Suppressor macrophage (primary cell): ENCODE results near the gene CCDC51.
"Not testable (repeated sequence)": the region's sequence is repeated elsewhere in the genome, so short reads cannot be mapped to it uniquely, and the experiment has no call there.

Source experiments
- DNase-seq, 4 experiments: peaks; one replicate each; pipeline ENCODE4 v3.0.0-alpha.2; 2020 to 2022
- total RNA-seq, 17 experiments: gene quantifications; one replicate each; lab custom pipeline; 2026; ENCODE audit warnings: mixed read lengths in 6 of 17, inconsistent platforms in 3 of 17; lab: John Stamatoyannopoulos, UW

CCDC51 gene, protein sequence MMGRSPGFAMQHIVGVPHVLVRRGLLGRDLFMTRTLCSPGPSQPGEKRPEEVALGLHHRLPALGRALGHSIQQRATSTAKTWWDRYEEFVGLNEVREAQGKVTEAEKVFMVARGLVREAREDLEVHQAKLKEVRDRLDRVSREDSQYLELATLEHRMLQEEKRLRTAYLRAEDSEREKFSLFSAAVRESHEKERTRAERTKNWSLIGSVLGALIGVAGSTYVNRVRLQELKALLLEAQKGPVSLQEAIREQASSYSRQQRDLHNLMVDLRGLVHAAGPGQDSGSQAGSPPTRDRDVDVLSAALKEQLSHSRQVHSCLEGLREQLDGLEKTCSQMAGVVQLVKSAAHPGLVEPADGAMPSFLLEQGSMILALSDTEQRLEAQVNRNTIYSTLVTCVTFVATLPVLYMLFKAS
- total RNA-seq, result 2.2 to 19.1 (median 9.2) reads per million in 17 experiments

DNA sequence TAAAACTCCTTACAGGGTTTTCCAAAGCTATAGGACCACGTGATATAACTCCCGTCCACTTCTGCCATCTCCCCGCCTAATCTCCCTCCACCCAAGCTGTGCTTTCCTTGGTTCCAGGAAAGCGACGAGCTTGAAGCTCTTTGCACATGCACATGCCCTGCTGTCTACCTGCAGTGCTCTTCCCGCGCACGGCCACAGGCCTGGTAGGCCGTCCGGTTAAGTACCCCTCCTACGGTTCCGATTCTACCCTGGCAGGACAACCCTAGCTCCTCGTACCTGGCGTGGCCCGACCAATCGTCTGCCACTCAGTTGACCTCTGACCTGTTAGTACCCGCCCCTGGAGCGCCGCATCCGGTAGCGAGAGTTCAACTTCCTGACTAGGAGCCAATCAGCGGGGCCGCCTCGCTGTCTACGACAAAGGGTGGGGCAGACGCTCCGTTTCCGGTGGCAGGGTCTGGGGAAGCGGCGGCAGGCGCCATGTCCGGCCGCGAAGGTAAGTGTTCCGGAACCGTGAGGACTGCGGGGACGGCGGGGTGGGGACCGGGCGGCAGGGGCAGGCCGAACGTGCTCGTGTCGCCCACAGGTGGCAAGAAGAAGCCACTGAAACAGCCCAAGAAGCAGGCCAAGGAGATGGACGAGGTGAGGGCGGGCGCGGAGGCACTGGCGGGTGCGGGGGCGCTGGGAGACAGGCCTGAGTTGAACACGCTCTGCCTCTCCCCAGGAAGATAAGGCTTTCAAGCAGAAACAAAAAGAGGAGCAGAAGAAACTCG, at the start of gene CCDC51, which contains the start of gene TMA7:
Gene CCDC51 (minus strand): TSS at position 300 of the 770 bp plus-strand sequence. CDS start 4,991 bp downstream, outside the sequence.
Gene TMA7 (plus strand): TSS at position 438 of the 770 bp plus-strand sequence. CDS start 40 bp downstream, at position 478.
- peak; percentile 97 to 98 (median 98) for DNase-seq

DNA sequence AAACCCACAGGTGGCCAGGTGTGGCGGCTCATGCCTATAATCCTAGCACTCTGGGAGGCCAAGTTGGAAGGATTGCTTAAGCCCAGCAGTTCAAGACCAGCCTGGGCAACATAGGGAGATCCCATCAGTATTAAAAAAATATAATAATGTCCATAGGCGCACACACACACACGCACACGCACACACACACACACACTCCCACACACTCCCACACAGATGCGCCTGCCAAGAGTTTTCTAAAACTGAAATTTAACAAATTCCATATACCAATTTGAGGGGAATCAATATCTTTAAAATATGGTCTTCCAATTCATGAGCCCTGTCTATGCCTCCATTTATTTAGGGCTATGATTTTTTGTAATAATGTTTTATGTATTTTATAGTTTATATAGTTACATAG, 47.0 kb upstream of the CCDC51 start:
- DNase-seq, result no peak

- DNase-seq, result not testable (repeated sequence)
Observed at GRCh38 chr3:48482822-48483221, 42.9 kb upstream of the CCDC51 start.

DNA sequence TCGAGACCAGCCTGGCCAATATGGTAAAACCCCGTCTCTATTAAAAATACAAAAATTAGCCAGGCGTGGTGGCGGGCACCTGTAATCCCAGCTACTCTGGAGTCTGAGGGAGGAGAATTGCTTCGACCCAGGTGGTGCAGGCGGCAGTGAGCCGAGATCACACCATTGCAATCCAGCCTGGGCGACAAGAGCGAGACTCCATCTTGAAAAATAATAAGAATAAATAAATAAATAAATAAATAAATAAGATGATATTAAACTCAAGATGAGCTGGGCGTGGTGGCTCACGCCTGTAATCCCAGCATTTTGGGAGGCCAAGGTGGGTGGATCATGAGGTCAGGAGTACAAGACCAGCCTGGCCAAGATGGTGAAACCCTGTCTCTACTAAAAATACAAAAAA, 41.0 kb upstream of the CCDC51 start:
- not testable (repeated sequence) for DNase-seq

DNA sequence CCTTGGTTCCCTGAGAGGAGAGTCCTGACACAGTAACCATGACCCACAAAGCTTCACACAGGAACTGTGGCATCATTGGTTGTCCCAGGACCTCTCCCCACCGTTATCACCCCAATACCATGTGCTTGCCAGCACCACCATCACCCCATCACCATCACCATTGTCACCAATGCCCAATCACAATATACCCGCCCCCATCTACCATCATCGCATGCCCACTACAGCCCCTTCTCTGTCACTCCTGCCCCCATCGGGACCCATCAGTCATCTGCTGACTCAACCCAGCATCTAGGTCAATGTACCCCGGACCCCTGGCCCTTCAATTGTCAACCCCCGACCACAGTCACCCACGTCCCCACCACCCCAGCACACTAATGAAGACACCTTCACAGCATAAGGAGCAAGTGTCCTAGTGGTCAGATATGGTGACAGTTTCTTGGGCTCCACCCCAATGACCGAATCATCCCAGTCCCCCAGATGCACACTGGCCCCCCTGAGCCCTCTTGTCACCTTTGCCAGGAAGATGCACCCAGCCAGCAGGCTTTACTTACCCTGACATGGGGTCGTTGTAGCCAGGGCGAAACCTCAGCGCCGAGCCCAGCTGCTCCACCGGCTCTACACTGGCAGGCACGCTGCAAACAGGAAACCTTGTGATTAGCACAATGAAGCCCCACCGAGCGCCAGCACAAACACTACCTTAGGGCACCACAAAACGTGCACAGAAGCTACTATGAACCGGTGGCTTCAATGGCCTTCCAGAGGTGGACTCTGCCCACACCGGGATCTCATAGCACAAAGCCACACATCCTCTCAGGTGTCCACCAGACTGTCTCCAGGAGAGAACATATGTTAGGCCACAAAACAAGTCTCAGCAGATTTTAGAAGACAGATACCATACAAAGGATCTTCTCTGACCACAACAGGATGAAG, 39.0 kb upstream of the CCDC51 start:
- no peak for DNase-seq

DNA sequence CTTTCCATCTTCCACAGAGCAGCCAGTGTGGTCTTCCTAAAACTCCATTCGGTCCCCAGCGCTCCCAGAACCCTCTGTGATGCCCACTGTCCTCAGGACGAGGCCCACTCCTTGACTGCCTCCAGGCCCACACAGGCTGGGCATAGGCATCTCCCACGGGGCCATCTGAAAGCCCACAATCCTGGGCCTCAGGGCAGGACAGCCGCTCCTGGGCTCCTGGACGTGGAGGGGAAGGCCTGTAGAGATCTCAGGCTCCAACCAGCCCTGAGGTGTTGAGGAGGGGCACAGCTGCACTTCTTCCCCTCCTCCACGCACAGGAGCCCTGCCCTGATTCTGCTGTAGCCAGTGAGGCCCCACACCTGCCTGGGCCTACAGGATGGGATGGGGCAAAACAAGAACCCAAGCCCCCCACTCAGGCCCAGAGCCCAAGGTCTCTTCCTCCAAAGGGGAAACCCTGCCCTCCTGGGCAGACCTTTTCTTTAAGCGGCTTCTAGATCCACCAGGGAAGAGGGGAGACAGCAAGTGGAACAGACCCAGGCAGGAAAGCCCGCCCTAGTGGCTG, 38.1 kb upstream of the CCDC51 start:
- DNase-seq, result no peak

- no peak for DNase-seq
Observed at GRCh38 chr3:48476426-48477053, 36.6 kb upstream of the CCDC51 start.

DNA sequence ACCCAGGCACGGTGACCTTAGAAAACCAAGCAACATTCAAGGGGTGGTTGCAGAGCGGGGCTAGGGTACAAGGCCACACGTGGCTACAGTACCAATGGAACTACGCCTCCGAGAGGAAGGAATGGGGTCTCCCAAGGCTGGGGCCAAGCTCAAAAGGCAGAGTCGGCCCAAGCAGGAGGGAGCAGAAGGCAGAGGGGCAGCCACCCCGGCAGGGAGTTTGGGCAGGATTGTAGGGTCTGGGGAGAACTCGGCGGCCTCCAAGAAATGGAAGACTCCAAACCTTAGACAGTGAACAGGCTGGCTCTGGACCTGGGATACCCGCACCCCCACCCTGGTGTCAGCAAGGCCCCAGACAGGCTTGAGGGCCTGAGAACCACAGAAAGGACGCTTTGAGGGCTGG, 35.3 kb upstream of the CCDC51 start:
- DNase-seq, result no peak

DNA sequence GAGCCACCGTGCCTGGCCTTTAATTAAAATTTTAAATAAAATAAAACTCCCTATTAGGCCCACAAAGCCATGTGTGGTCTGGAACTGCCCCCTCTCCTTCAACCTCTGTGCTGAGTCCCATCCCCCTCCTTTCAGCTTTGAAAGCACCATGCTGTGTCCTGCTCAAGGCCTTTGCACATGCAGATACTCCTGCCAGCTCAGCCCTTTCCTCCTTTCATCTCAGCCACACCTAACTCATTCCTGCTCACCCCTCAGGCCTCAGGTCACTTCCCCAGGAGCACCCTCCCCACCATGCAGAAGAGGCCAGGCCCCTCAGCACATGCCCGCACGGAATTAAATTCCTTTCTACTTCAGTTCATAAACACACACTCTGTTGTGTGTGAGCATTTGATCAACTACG, 34.7 kb upstream of the CCDC51 start:
- DNase-seq, result no peak

- not testable (repeated sequence) for DNase-seq
Observed at GRCh38 chr3:48474031-48474430, 34.1 kb upstream of the CCDC51 start.

- no peak for DNase-seq
Observed at GRCh38 chr3:48473617-48473952, 33.7 kb upstream of the CCDC51 start.

DNA sequence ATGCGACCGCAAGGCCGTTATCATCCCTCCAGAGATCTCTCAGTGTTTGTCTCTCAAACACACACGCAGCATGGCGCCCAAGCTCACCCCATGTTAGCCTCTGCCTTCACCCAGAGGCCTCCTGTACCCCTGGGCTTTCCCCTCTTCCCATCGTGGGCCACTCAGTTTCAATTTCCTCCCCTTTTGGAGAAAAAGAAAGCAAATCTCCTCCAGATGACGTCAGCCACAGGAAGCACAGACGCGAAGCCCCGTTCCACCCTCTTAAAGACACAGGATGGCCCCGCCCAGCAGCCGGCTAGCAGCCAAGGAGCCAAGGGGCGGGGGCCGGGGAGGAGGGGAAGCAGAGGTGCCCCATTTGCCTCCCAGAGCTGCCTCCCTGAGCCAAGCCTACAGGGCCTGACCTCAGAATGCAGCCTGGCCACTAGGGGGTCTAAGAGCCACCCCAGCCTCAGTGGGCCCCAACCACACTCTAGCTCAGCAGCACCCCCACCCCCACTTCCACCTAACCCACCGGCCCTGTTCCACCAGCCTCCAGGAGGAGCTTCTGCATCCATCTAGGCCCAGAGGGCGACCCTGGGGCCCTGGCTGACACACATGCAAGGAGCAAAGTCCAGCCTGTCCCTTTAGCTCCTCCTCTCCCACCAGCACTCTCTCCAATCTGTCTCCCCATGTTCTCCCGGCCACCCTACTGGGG, 33.2 kb upstream of the CCDC51 start:
- DNase-seq, result peak; percentile 94 to 97 (median 96)

GRCh38 chr3:48472673-48472922, 32.7 kb upstream of the CCDC51 start:
- no peak for DNase-seq

GRCh38 chr3:48470286-48470685, 30.4 kb upstream of the CCDC51 start:
- no peak for DNase-seq

DNA sequence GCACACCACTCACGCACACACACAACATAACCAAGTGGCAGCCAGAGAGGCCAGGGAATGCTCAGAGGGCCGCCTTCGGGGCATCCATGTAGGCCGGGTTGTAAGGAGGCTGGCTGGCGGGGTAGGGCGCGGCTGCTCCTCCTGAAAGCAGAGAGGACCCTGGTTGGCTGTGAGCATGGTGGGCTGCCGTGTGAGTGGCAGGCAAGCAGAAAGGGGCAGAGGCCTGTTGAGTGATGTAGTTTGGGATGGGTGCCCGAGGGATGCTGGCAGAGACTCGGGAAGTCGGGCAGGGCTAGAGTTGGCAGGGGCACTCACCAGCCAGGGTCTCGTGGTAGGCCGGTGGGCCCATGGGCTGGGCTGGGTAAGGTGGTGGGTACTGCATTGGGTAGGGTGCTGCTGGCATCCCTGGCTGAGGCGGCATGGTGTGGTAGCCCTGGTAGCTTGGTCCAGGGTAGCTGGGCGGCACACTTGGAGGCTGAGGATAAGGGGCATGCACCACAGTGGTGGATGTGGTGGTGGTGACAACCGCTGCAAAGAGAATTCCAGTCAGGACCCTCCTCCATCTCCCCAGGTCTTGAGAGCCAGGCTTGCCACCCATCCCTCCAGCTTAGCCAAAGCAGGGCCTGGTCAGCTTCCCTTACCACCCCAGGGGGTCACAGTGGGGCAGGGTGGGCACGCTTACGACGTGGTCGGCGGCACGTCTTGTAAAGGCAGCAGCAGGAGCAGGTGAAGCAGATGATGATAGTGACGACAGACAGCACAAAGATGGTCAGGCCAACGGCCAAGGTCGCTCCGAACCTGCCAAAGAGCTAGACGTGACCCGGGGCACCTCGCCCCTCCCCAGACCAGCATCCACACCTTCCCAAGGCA, 29.4 kb upstream of the CCDC51 start:
- no peak for DNase-seq

GRCh38 chr3:48468329-48468731, 28.4 kb upstream of the CCDC51 start:
- no peak for DNase-seq

DNA sequence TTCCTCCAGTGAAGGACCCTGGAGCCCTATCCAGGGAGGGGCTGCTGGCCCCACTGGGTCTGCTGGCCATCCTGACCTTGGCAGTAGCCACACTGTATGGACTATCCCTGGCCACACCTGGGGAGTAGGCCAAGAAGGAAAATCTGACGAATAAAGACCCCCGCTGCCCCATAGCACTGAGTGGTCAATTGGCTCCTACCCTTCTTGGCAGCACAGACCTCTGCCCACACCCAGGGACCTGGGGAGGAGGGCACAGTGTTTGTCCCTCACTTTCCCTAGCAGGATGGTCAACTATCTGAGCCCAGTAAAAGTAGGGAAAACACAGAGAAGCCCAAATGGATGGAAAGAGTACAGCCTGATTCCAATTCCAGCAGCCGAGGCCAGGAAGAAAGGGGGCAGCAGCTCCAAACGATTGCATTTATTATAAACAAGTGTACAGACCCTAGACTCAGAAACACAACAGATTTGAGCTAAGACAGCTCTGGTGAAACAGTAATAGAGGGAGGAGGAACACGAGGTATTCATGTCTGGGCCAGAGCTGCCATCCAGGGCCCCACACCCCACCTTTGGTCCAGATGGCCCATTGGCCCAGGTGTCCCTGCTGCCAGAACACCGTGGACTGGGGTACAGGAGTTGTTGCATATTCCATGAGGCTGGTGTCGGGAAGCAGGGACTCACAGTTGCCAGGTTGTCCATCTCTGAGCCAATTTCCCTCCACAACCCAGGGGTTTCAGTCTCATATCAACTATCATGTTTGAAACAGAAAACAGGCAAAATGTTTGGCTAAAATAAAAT, 27.8 kb upstream of the CCDC51 start:
- DNase-seq, result no peak

- no peak for DNase-seq
Observed at GRCh38 chr3:48467110-48467454, 27.2 kb upstream of the CCDC51 start.

- DNase-seq, result peak in 3 of 4 experiments; percentile 30 to 54 (median 44)
Observed at GRCh38 chr3:48466386-48467109, 26.6 kb upstream of the CCDC51 start.
